Stimulated activated CD8-positive, alpha-beta memory T cell treated with anti-CD3 and anti-CD28 coated beads, Interleukin-7, amount 100 ng/mL, for 48 hours (primary cell): ENCODE measurements around the gene HDAC4.

ENCODE experiments used
- DNase-seq, 2 donors: peaks; one replicate each; pipeline ENCODE4 v3.0.0-alpha.2; 2020; ENCODE audit warnings: low read depth in 1 of 2; ENCODE audit errors: extremely low read depth in 1 of 2

HDAC4 gene

GRCh38 chr2:239102266-239102665 lies 298.6 kb downstream of the HDAC4 start:
- no peak for DNase-seq

DNA sequence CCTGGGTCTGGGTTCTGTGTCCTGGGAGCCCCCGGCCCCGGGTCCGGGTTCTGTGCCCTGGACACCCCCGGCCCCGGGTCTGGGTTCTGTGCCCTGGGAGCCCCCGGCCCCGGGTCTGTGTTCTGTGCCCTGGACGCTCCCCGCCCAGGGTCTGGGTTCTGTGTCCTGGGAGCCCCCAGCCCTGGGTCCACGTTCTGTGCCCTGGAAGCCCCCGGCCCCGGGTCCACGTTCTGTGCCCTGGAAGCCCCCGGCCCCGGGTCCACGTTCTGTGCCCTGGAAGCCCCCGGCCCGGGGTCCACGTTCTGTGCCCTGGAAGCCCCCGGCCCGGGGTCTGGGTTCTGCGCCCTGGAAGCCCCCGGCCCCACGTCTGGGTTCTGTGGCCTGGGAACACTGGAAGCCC lies 299.0 kb downstream of the HDAC4 start:
- no peak for DNase-seq

- DNase-seq, result no peak
Measured at GRCh38 chr2:239101071-239101470, 299.7 kb downstream of the HDAC4 start.

- no peak for DNase-seq
Measured at GRCh38 chr2:239099474-239099873, 301.3 kb downstream of the HDAC4 start.

DNA sequence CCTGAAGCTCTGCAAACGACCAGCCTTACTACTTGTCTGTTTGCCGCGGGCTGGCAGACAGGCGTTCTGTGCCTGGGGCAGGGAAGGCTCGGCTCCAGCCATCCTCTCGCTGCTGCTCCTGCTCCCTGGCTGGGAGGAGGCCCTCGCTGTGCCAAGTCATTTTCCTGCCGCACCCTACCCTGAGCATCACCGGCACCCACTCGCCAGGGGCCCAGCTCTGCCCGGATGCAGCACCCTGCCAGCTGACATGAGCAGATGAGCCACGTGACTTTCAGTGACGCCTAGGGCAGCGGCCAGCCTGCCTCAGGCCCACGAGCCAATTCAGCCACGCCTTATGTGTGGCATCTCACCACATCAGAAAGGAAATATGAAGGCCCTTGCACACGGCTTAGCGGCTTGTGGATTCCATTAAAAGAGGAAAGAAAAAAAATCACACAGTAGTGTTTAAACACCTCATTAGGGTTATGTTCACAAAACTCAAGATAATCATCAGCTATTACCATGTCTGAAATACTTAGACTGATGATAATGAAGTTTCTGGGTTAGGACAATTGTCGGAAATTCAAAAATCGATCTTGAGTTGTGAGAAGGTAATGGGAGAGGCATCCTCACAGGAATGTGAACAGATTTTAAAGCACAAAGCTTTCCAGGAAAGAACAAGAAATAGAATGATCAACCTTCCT lies 302.4 kb downstream of the HDAC4 start:
- DNase-seq, result no peak

- no peak for DNase-seq
Measured at GRCh38 chr2:239097428-239097696, 303.5 kb downstream of the HDAC4 start.

GRCh38 chr2:239096676-239097427 lies 304.0 kb downstream of the HDAC4 start:
- DNase-seq, result no peak

DNA sequence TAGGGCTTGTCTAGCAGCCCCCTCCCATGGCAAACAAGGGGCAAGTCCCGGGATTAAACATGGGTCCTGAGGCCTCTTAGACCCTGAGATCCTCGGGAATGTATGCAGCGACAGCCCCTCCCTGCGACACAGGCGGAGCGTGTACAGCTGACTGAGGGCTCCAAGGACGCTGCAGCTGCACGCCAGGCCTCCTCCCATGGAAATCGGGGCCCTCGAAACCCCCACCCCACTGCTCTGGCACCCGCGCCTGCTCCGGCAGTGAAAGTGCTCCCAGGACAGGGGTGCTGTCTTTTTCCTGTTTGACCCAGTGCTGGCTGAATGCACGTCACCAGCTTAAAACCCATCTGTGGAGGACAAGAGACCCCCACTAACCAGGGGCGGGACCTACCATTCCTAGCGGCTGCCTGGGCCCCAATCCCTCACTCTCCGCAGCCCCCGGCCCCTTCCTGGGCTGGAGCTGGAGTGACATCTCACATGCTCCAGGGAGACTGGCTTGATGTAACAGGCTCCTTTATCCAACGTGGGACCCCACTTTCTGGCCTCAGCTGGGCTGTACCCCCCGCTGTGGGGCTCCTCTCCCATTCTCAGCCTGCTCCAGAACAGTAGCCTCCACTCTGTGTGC lies 305.2 kb downstream of the HDAC4 start:
- no peak for DNase-seq

DNA sequence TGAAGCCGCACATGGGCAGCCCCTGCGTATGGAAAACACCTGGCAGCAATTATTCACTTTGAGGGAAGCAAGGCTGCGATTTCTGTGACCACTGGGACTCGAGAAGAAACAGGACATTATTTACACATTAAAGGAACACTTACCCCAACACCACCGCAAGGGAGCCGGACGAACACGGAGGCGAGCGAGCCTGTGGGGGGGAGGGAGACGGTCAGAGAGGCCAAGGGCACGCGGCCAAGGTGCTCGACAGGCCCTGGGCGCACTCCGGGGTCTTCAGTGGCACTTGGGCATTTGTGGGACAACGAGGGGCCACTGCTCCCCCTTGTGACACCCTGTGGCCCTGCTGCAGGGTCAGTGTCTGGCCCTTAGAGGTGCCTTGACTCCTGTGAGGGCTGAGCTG lies 306.0 kb downstream of the HDAC4 start:
- no peak for DNase-seq

DNA sequence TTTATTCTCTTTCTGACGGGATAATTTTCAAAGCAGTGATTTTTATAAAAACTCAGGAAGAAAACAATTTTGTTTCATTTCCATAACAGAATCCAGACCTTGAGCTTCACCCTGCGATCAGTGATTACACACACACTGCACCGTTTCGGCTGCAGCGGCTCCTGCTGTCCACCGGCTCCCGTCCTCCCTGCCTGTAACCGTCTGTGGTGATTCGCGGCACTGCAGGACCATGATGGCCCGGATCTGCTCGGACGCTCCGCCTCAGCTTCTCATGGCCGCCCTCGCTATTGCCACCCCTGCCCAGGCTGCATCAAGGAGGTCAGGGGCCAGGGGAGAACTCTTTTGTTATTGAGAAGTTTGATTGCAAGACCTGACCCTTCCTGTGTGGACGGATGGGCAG lies 306.9 kb downstream of the HDAC4 start:
- no peak for DNase-seq

GRCh38 chr2:239093542-239093941 lies 307.3 kb downstream of the HDAC4 start:
- no peak for DNase-seq

GRCh38 chr2:239092571-239093294 lies 308.1 kb downstream of the HDAC4 start:
- DNase-seq, result no peak

DNA sequence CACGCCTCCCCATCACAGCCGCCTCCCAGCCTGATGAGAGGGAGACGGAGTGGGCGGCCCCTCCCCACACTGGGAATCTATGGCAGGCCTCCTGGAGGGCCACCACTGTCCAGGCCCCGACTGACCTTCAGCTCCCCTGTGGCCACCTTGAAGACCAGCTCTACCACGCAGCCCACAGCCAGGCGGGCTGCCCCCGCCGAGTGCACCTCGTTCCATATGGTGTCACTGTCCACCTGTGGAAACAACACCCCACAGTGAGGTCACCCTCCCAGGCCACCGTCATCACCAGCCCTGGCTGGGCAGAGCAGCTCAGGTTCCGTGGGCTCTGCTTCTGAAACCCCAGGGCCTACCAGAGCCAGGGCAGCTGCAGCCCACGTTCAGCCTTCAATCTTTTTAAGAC lies 310.9 kb downstream of the HDAC4 start:
- no peak for DNase-seq

DNA sequence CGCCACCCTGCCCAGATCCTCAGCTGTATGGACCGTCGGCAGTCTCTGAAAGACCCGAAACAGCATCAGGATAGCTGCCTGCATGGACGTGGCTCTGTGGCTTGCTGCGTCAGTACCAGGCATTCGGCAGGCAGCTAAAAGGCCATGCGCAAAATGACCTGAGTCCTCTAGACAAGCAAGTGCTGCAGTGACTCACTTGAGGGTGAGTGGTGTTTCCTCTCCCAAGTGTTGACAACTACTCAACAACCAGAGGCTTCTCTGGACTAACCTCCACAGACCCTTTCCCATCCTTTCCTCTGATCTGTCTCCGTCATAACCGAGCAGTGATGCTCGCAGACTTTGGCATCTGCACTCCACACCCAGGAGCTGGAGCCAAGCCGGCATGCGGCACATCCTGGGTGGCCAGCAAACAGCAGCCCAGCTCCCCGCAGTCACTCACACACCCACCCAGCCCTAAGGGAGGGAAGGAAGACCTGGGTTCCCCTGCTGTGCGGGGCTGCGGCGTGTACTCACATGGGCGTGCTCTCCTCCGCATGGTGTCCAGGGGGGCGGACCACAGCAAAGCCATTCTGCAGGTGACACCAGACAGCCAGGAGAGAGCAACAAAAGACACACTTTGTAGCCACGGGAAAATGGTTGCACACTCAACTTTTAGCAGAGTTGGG lies 313.6 kb downstream of the HDAC4 start:
- no peak for DNase-seq

GRCh38 chr2:239086325-239087020 lies 314.3 kb downstream of the HDAC4 start:
- DNase-seq, result no peak

DNA sequence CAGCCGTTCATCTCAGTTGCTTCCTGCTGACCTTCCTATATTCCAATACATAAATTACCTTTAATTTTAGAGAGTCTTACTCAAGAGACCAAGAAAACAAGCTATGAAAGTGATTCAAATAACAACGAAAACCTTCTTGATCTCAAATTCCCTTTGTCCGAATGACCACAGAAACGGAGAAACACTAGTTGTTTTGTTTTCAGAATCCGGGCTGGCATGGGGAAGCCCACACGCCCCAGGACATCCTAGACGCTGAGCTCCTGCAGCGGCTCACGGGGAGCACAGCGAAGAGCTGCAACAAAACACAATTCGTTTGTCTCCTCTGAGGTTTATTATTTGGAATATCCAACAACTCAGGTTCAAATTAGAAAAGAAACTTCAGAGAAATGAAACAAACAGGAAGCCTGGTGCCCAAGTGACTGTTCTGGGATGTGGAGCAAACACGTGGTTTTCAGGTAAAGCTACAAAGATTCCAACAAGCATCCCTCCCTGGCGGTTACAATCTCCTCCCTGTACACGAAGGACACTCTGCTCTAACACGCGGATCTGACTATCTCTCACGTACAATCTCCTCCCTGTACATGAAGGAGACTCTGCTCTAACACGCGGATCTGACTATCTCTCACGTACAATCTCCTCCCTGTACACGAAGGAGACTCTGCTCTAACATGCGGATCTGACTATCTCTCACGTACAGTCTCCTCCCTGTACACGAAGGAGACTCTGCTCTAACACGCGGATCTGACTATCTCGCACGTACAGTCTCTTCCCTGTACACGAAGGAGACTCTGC lies 315.4 kb downstream of the HDAC4 start:
- no peak for DNase-seq

DNA sequence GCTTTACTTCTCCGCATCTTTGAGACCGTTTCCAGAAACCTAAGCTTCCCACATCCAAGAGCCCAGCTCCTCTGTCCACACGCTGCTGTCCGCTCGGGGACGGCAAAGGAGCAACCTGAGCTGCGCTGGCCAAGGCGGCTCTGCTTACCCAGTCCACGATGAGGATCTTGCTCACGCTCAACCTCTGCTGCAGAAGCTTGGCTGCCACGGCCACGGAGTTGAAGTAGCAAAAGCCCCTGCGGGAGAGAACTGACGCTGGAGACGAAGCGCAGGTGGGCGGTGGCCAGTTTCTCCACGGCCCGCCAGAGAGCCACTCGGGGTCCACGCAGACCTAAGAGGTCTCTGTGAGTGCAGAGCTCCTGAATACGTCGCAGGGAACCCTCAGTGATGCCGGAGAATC lies 316.8 kb downstream of the HDAC4 start:
- no peak for DNase-seq

- DNase-seq, result no peak
Measured at GRCh38 chr2:239082425-239082824, 318.4 kb downstream of the HDAC4 start.

- no peak for DNase-seq
Measured at GRCh38 chr2:239081622-239082021, 319.2 kb downstream of the HDAC4 start.

GRCh38 chr2:239081046-239081445 lies 319.8 kb downstream of the HDAC4 start:
- DNase-seq, result no peak
